HG03575 (cell line): ENCODE results near the gene KNDC1.

ENCODE experiments used
- ATAC-seq: cut with Tn5 transposase; IDR thresholded peaks from one replicate; pipeline ENCODE4 v1.9.1; 2021; ENCODE audit not compliant: unreplicated experiment, insufficient number of reproducible peaks, low FRiP score; ENCODE audit errors: extremely low read depth

Gene KNDC1

DNA sequence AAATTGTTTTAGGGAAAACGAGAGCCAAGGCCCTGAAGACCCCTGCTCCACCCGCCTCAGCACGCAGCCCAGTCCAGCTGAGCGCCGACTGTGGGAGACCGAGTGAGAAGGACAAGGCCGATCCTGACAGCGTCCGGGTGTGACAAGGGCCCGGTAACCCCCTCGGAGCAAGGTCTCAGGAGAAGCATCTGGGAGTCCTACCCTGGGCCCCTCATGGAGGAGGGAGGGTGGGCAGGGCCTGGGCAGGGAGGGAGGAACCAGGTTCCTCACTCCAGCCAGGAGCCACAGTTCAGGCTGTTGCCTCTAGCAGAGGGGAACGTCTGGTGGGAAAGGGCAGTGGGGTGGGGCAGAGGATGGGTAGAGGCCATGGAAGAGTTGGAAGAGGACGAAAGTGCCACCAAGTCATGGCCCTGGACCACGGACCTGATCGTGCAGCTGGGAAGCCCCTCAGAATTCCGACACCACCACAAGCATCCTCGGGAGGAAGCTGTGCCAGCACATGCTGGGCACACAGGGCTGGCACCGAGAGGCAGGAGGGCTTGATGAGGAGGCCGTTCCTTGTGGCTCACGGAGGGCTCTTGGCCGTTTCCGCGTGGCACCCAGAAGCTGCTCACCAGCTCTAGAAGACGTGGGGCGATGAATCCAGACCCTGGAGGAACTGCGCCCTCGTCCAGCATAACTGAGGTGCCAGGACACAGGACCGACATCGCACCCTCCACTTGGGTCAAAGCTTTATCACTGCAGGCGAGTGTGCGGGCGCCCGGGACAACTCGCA is 2.2 kb upstream of the KNDC1 start:
- ATAC-seq: no peak

DNA sequence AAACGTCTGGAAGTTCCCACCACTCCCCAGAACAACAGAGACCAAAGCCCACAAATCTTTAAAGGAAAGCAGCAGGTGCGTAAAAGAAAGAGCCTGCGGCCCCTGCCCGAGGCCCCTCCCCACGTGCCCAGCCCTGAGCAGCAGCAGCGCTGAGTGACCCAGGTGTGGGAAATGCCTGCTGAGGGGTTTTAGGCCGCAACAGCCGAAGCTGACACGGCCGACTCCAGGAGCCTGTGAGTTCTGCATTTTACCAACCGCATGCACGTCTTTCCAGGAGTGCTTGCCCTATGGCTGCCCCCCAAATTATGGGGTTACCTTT is 1.6 kb upstream of the KNDC1 start:
- no peak for ATAC-seq

DNA sequence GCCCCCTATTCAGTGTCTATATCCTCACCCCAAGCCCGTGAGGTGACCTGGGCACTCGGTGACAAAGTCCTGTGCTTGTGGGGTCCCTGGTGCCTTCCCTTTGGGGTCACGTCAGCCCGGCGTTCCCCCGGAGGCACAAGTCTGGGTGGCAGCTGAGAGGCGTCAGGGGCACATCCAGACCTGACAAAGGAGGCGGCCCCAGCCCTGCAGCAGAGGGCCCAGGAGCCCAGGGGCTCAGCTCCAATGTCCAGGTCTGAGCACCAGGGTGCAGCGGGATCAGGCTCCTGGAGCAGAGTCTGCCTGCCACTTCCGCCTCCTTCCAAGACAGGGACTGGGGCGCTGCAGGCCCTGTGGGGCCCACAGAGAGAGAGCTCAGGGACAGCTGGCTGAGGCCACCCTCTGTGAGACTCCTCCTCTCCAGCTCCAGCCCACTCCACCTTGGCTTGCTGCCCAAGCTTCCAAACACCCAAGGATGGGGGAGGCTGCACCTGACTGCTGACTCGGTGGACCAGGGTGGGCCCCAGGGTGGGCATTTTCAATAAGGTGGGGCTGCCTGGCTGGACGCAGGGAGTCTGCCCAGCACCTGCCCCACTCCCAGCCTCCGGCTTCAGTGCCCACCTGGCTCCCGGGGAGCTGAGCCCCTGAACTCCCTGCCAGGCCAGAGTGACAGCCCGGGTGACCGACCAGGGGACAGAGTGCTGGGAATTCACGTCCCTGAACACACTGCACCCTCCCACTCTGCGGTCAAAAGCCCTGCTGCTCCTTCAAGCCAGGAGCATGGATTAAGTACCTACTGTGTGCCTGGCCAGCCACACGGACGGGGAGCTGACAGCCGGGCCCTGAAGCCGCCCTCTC is 1.0 kb upstream of the KNDC1 start:
- no peak for ATAC-seq

DNA sequence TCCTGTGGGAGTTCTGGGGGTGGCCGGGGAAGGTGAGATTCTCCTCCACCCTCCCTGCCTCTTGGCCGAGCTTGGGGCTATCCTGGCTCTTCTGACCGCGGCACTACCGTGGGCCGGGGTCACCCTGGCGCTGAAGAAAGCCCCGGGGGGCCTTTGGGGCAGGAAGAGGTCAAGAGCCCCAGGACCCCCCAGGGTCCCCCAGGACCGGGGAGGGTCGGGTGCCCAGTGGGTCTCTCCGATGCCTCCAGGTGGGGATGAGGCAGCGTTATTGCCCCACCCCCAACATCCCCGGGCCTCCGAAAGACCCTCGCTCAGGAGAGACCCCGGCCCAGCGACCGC is 439 bp upstream of the KNDC1 start:
- ATAC-seq: no peak

DNA sequence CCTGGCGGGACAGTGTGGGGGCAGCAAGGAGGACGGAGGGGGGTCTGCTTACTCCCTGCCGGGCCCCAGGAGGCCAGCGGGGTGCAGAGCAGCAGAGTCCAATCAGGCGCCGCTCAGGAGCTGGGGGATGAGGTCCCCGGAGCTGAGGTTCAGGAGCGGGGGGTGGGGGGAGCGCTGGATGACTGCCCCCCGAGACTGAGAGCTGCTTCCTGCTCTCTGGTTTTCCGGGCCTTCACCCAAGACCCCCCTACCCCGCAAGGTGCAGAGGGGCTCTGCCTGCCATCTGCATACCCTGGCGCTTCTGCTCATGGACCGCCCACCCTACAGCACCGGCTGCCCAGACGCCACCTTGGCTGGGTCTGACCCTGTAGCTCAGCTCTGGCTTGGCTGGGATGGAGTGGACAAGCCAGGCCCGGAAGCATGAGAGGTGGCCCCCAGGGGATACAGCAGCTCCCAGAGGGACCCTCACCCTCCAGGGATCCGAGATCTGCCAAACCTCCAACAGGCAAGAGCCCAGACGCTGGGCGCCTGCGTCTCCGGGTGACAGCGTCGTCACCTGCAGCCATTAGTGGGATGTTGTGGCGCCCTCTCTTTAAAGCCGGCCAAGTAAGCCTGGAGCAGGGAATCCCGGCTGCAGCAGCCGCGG is 930 bp downstream of the KNDC1 start:
- no peak for ATAC-seq

DNA sequence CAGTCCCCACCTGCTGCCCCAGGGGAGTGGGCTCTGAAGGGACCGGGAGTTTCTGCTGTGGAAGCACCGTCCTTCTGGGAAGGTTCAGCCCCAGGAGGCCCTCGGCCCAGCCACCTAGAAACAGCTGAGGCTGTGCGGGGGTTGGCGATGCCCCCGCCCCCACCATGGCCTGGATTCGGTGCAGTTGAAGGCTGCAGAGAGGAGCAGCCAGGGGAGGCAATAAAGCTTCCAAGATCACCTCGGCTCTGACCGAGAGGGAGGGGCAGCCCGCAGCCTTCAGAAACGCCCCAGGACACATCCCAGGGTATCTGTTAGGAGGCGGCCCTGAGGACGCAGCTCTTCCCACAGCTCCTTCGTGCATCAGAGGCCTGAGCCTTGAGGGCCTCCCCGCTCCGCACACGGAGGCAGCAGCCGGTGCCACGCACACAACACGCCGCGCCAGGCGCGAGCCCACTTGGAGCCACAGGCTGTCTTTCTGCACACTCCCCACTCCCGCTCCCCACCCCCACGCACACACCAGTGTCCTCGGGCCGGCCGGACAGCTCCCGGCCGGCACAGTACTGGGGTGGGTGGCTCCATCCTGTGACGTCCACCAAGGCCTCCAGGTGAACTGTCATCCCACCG is 1.6 kb downstream of the KNDC1 start:
- no peak for ATAC-seq

DNA sequence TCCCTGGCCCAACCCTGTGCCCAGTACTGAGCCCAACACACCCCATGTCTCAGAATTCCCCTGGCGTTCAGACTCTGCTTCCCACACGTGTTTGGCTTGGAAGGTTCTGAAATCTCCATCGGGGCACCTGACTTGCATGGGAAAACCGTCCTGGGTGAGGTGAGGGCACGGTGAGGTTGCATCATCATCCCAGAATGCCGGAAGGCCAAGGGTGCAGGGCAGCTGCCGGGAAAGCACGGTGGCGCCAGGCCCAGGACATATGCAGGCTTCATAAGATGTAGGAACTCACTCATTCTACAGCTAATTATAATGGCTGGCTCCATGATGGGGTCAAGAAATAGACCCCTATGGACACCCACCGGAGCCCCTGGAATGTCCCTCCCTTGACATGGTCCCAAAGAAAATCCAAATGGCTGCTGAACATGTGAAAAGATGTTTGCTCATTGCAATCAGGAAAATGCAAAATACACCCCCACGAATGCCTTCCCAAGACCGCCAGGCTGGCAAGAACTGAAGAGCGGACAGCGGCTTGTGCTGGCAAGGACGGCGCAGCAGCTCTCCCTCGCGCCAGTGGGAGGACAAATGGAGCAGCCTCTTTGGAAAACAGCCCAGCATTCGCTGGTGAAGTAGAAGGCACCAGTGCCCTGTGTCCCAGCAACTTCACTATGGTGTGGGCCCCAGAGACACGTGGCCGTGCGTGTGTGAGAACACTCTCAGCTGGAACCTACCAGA is 2.3 kb downstream of the KNDC1 start:
- no peak for ATAC-seq

DNA sequence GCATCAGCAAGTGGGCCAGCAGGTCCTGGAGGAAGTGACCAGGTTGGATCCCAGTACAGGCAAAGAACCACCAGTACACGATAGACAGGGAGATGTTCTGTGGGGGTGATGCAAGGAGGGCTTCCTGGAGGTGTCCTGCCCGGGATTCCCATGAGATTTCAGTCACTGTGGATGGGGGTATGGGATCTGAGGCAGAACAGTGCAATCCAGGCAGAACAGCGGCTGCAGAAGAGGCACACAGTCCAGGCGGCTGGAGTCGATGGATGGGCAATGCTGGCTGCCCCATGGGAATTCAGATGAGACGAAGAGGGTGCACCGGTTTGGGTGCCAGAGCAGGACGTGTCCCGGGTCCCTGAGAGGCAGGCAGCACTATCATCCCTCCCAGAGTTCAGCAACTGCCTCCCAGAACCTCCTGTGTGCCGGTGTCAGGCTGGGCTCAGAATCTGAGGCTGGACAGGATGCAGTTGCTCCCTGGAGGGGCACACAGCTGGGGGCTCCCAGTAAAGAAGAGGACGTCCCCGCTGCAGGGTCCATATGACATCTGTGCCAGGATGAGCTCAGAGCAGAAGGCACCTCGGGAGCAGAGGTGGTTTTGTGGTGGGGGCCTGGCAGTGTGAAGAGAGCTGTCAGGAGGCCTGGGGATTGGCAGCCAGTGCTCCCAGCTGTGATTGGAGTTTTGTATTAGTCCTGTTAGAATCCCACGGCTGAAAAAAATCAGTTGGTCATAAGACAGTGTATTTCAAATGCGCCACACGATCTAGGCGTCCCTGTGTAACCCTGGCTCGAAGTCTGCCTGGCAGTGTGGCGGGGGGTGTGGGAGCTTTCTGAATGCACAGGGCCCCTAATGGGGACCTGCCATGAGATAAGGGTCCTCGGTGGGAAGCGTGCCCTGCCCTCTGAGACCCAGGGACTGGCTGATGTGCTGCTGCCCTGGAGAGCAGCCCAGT is 3.2 kb downstream of the KNDC1 start:
- no peak for ATAC-seq

DNA sequence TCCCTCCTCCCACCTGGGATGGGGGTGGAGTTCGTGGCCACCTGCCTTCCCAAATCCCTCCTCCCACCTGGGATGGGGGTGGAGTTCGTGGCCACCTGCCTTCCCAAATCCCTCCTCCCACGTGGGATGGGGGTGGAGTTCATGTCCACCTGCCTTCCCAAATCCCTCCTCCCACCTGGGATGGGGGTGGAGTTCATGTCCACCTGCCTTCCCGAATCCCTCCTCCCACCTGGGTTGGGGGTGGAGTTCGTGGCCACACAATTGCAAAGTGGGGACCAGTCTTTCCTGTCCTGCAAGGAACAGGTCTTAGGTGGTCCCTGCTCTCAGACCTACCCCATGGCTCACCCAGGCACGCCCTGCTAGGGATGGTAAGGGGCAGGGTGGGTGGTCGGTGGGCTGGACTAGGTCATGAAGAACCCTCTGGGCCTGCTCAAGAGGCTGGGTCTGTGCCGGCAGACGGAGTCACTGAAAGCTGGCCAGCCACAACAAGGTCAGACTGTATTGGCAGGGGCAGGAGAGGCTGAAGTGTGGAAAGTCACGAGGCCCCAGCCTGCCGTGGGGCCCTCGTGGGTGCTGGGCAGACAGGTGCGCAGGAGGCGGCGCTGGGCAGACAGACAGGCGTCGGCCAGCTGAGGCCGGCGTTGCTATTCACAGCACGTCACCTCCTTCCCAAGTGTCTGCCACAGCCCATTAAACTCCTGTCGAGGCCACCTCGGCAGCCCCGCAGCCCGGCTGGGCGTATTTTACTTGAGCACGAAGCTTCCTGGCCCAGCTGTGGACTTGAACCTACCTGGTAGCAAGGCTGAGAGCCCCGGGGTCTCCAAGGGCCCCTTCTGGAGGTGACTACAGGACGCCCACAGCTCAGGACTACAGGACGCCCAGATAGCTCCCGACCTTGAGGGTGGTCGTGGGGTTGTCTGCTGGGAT is 4.1 kb downstream of the KNDC1 start:
- ATAC-seq: no peak

DNA sequence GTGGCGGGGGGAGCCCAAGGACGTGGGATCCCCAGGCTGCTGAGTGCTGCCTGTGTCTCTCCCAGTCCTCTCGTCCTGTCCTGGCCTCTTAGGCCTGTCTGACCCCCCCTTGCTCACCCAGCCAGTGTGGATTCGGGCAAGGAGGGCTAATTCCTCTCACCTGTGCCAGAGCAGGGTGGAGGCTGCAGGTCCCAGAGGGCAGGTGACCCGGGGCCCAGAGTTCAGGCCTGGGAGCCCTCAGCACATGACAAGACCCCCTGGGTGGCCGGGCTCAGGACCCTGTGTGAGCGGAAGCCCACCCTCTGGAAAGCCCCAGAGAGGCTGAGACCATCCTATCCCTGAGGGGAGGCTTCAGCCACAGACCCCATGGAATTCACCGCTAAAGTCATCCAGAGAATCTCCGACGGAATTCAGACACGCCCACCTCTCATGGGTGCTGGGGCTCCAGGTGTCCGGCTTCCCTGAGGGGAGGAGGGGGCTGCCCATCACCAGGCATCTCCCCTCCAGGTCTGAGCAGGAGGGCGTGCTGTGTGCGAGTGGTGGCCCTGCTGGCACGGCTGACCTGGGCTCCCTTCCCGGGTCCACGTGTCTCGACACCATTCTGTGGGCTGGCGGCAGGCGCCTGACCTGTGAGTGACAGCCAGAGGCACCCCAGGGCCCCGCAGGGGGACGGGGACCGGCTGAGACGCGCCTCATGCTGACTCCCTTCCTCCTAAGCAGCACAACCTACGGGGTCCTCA is 5.0 kb downstream of the KNDC1 start:
- ATAC-seq: no peak

DNA sequence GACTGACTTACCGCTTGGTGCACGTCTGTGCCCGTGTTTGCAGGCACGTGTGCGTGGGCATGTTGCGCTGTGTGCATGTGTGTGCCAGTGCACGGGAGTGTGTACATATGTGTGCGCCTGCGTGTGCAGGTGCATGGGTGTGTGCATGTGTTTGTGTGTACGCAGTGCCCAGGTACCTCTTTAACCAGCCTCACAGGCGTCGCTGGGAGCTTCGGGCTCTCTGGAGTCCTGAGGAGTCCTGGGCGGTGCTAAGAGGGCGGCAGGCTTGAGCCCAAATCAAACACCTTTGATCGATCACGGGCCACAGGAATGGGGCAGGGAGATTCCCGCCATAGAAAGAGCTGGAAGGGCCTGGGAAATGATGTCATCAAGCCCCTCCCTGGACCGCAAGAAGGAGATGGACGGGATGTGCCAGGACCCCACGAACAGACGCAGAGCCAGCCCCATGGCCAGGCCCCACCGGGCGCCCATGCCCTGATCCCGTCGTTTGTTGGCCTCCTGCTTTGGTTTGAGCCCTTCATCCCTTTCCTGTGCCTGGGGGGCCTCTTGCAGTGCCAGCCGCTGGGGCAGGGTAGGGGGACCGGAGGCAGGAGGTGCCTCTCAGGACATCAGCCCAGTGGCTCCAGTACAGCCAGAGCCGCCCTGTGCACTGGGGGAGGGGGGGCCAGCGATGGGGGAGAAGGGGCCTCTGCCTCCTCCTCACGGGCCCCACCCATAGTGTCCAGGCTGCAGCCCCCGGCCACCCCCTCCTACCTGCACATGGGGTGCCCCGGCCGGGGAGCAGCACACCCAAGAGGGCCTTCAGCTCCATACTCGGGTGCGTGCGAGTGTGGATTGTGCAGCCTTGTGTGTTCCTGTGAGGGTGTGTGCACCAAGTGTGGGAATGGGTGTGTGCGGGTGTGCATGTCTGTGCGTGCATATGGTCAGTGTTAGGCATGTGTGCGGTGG is 5.8 kb downstream of the KNDC1 start:
- ATAC-seq: no peak

DNA sequence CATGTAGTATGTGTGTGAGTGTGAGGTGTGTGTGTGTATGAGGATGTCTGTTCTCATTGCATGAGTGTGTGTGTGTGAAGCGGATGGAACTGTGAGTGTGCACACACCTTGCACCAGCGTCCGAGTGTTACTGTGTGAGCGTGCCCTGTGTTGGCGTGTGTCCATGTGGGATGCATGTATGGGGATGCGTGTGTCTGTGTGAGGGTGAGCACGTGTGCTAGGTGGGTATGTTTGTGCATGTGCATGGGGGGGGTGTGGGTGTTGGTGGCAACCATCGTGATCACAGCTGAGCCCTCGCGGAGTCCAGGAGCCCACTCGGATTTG is 6.4 kb downstream of the KNDC1 start:
- no peak for ATAC-seq

DNA sequence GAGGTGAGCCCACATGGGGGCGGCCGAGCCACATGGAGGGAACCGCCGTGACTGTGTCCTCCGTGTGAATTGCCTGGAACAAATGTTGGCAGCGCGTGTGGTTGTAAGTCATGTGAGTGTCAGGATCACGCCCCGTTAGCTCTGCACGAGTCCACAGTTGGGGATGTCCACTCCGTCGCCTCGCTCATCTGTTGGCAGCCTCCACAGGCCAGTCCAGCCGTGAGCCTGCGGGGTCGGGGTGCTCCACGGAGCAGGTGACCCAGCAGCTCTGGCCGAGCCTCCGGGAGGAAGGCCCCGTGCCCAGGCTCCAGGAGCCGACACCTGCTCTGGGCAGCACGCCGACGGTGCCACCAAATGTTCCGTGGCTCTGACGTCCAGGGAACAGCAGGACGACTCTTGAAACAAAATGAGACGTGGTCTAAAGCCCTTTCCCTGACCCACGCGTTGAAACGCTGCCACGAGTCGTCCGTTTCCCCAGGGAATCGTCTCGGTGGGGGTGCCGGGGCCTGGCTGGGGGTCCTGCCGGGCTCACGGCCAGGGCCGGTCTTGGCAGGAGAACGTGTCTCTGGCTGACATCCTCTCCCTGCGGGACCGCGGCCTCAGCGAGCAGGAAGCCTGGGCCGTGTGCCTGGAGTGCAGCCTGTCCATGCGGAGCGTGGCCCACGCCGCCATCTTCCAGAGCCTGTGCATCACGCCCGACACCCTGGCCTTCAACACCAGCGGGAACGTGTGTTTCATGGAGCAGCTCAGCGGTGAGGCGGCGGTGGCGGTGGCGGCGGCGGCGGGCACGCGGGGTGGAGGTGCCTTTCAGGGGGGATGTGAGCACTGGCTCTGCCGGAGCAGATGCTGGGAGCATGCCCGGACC is 7.0 kb downstream of the KNDC1 start:
- ATAC-seq: no peak

DNA sequence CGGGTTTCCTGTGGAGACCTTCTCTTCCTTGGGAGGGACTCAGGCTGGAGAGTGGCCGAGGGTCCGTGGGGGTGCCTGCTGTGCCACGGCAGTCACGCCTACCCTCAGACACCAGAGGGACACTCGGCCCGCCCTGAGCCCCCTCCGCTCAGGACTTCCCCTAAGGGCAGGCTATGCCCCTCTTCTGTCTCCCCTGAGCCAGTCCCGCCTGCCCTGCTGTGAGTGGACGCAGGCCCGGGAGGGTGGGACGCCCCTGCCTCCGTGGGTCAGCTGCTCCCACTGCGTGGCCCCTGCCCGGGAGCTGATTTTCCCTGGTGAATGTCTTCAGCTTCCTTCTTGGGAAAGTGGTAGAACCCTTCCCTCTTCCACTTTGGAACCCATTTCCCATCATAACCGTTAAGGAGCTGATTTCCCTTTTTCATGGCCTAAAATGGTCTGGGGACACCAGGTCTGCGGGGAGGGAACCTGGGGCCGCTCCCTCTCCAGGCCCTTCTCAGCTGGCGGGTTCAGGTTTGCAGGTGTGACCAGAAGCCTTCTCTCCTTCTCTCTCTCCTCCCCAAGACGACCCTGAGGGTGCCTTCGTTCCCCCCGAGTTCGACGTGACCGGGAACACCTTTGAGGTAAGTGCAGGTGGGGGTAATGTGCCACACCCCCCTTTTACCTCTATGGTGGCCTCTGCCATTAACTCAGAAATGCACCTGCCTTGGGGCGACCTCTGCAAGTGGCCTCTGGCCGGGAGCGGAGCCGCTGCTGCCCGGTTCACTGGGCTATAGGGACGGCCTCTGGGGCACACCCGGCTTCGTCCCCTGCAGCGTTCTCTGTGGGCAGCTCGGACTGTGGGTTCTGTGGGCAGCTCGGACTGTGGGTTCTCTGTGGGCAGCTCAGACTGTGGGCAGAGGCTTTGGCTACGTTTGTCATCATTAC is 7.9 kb downstream of the KNDC1 start:
- no peak for ATAC-seq
